ENCODE measurements around the gene COPB2. TPM values are rescaled to one million over a fixed set of nuclear protein-coding genes. Genes with fewer than 3 reads are reported as not detected.

Gene COPB2
- 90.1 TPM for polyA plus RNA-seq (2013, experiment 1 of 2)
- polyA plus RNA-seq (2013, experiment 2 of 2) = 95.0 TPM

DNA sequence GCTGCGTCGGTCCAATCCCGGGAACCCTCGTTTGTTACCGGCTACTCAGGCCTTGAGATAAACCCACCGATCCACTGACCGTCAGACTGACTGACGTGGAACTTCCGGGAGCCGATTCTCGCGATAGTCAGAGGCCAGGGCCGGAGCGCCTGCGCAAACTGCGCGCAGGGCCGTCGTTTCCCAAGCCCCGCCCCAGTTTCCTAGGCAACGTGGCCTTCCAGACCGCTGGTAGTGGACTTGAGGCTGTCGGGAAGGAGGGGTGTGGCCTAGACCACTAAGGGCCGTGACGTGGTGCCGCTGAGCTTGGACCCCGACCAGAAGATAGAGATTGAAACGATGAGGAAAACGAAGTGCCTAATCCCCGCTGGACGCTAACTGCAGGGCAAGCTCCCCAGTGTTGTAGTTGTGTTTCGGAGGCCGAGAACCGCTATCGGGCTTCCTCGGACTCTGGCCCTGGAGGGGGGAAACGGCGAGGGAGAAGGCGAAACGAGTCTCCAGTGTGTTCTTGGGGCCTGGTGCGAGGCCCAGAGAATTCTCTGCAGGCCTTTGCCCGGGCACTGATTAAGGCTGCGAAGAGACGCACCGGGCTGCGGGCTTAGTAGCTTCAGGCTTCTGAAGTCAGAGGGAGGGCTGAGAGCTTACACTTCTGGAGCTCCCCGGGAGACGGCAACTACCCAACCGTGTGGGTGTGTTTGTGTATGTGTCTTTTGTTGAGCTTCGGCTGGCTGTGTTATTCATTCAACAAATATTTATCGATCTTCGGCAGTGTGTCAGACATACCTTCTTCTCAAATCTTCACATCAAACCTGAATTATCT is at the start of gene COPB2:
COPB2 (minus strand) TSS at position 96 of the 817 bp plus-strand sequence. CDS start 97 bp downstream, outside the sequence.
- no peaks in the 10 kb centered on the region for H3K9me3 ChIP-seq (ENCODE audit: insufficient read depth, low read depth, low read length)
- WGBS = 2% methylated on average over 50 of the region's 52 CpGs
- H3K27me3 ChIP-seq (ENCODE audit: insufficient read depth, low read length) = no peaks in the 10 kb centered on the region
- peak within 1 kb of the TSS; percentile 91 for H3K9ac ChIP-seq (ENCODE audit: low read depth, low read length)
- peak within 1 kb of the TSS; percentile 70 for H3K4me3 ChIP-seq (ENCODE audit: low read length)
- H3K27ac ChIP-seq (ENCODE audit: low read depth, low read length) = peak within 1 kb of the TSS; percentile 96
- peaks cover under 1% of the 10 kb centered on the region; the same call in 1 of the 2 replicates for H3K36me3 ChIP-seq (ENCODE audit: insufficient read depth, low read length)
- peaks cover 5% of the 10 kb centered on the region; the same call in 1 of the 2 replicates for H3K4me1 ChIP-seq (ENCODE audit: insufficient read depth, low read length)

DNA sequence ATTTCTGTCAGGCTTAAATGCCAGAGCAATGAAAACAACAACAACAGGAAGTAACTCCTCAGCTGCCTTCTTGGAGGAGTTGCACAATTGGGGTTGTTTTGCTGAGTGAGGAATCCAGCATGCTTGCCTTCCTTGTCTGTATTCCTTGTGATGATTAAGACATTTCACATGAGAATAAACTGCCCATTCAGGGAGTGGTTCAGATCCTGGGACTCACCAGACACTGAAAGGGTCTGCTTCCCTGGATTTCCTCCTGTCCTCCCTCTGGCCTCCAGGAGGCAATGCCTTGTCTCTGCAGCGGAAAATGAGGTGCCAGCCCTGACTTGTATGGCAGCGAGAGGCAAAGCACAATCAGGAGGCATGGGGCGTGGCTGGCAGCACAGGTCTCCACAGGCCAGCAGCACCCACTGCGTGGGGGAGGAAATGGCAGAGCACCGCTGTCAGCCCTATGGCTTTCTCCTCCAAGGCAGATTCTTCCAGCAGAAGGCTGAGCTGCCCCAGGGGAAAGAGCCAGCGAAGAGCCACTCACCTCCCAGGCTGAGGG is 45.4 kb upstream of the COPB2 start:
- no peaks in the 10 kb centered on the region for H3K36me3 ChIP-seq (ENCODE audit: insufficient read depth, low read length)
- no peaks in the 10 kb centered on the region for H3K27me3 ChIP-seq (ENCODE audit: insufficient read depth, low read length)
- no peaks in the 10 kb centered on the region for H3K4me1 ChIP-seq (ENCODE audit: insufficient read depth, low read length)
- H3K9ac ChIP-seq (ENCODE audit: low read depth, low read length) = no peak overlapping the region
- H3K9me3 ChIP-seq (ENCODE audit: insufficient read depth, low read depth, low read length) = no peaks in the 10 kb centered on the region
- H3K4me3 ChIP-seq (ENCODE audit: low read length) = no peak overlapping the region
- H3K27ac ChIP-seq (ENCODE audit: low read depth, low read length) = no peak overlapping the region
- 85% methylated on average over 6 of the region's 6 CpGs for WGBS

- H3K9me3 ChIP-seq (ENCODE audit: insufficient read depth, low read depth, low read length) = no peaks in the 10 kb centered on the region
- no peak overlapping the region for H3K4me3 ChIP-seq (ENCODE audit: low read length)
- no peak overlapping the region for H3K9ac ChIP-seq (ENCODE audit: low read depth, low read length)
- no peaks in the 10 kb centered on the region for H3K36me3 ChIP-seq (ENCODE audit: insufficient read depth, low read length)
- H3K4me1 ChIP-seq (ENCODE audit: insufficient read depth, low read length) = no peaks in the 10 kb centered on the region
- no peaks in the 10 kb centered on the region for H3K27me3 ChIP-seq (ENCODE audit: insufficient read depth, low read length)
- 91% methylated on average over 1 of the region's 1 CpG for WGBS
- no peak overlapping the region for H3K27ac ChIP-seq (ENCODE audit: low read depth, low read length)
Observed at GRCh38 chr3:139434228-139434627, 44.8 kb upstream of the COPB2 start.

GRCh38 chr3:139433089-139433488 is 43.6 kb upstream of the COPB2 start:
- H3K27me3 ChIP-seq (ENCODE audit: insufficient read depth, low read length) = no peaks in the 10 kb centered on the region
- H3K36me3 ChIP-seq (ENCODE audit: insufficient read depth, low read length) = no peaks in the 10 kb centered on the region
- H3K4me3 ChIP-seq (ENCODE audit: low read length) = no peak overlapping the region
- no peak overlapping the region for H3K27ac ChIP-seq (ENCODE audit: low read depth, low read length)
- 100% methylated on average over 1 of the region's 1 CpG for WGBS
- no peak overlapping the region for H3K9ac ChIP-seq (ENCODE audit: low read depth, low read length)
- no peaks in the 10 kb centered on the region for H3K9me3 ChIP-seq (ENCODE audit: insufficient read depth, low read depth, low read length)
- H3K4me1 ChIP-seq (ENCODE audit: insufficient read depth, low read length) = no peaks in the 10 kb centered on the region

DNA sequence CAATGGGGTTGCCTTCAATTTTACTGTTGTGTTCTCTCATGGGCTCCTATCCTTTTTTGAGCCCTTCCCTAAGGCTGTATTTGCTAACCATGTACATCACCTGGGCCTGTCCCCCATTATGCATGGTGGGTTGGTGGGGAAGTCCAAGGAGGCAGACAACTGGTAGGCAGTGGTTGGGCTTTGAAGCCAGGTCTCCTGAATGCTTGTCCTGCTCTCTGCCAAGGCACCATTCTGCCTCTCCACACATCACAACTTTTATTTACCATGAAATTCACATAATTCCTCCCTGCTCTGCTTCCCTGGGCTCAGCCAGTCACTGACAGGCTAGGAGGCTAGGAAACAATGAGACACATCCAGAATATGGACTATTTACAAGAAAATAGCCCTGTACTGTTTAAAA is 41.0 kb upstream of the COPB2 start:
- H3K9me3 ChIP-seq (ENCODE audit: insufficient read depth, low read depth, low read length) = no peaks in the 10 kb centered on the region
- no peak overlapping the region for H3K9ac ChIP-seq (ENCODE audit: low read depth, low read length)
- H3K36me3 ChIP-seq (ENCODE audit: insufficient read depth, low read length) = no peaks in the 10 kb centered on the region
- H3K27me3 ChIP-seq (ENCODE audit: insufficient read depth, low read length) = no peaks in the 10 kb centered on the region
- no peak overlapping the region for H3K27ac ChIP-seq (ENCODE audit: low read depth, low read length)
- H3K4me3 ChIP-seq (ENCODE audit: low read length) = no peak overlapping the region
- H3K4me1 ChIP-seq (ENCODE audit: insufficient read depth, low read length) = no peaks in the 10 kb centered on the region

GRCh38 chr3:139427283-139428060 is 38.0 kb upstream of the COPB2 start:
- WGBS = 49% methylated on average over 4 of the region's 7 CpGs
- H3K9me3 ChIP-seq (ENCODE audit: insufficient read depth, low read depth, low read length) = no peaks in the 10 kb centered on the region
- H3K27ac ChIP-seq (ENCODE audit: low read depth, low read length) = no peak overlapping the region
- no peak overlapping the region for H3K9ac ChIP-seq (ENCODE audit: low read depth, low read length)
- no peaks in the 10 kb centered on the region for H3K27me3 ChIP-seq (ENCODE audit: insufficient read depth, low read length)
- H3K4me1 ChIP-seq (ENCODE audit: insufficient read depth, low read length) = no peaks in the 10 kb centered on the region
- no peaks in the 10 kb centered on the region for H3K36me3 ChIP-seq (ENCODE audit: insufficient read depth, low read length)
- H3K4me3 ChIP-seq (ENCODE audit: low read length) = no peak overlapping the region

- 91% methylated on average over 5 of the region's 5 CpGs for WGBS
- no peak overlapping the region for H3K4me3 ChIP-seq (ENCODE audit: low read length)
- H3K27me3 ChIP-seq (ENCODE audit: insufficient read depth, low read length) = no peaks in the 10 kb centered on the region
Observed at GRCh38 chr3:139425745-139426400, 36.4 kb upstream of the COPB2 start.

GRCh38 chr3:139423232-139423631 is 33.8 kb upstream of the COPB2 start:
- Histone ChIP-seq H3K27me3 (ENCODE audit: insufficient read depth, low read length) (no peaks in the 10 kb centered on the region), H3K9me3 (ENCODE audit: insufficient read depth, low read depth, low read length) (no peaks in the 10 kb centered on the region), H3K27ac (ENCODE audit: low read depth, low read length) (no peak overlapping the region), H3K4me3 (ENCODE audit: low read length) (no peak overlapping the region), H3K36me3 (ENCODE audit: insufficient read depth, low read length) (no peaks in the 10 kb centered on the region), H3K4me1 (ENCODE audit: insufficient read depth, low read length) (no peaks in the 10 kb centered on the region), H3K9ac (ENCODE audit: low read depth, low read length) (no peak overlapping the region)
- 92% methylated on average over 2 of the region's 2 CpGs for WGBS

More at GRCh38 chr3:139425745-139426400, 36.4 kb upstream of the COPB2 start:
- H3K9ac ChIP-seq (ENCODE audit: low read depth, low read length) = no peak overlapping the region
- no peaks in the 10 kb centered on the region for H3K4me1 ChIP-seq (ENCODE audit: insufficient read depth, low read length)
- H3K9me3 ChIP-seq (ENCODE audit: insufficient read depth, low read depth, low read length) = no peaks in the 10 kb centered on the region
- no peak overlapping the region for H3K27ac ChIP-seq (ENCODE audit: low read depth, low read length)
- no peaks in the 10 kb centered on the region for H3K36me3 ChIP-seq (ENCODE audit: insufficient read depth, low read length)

DNA sequence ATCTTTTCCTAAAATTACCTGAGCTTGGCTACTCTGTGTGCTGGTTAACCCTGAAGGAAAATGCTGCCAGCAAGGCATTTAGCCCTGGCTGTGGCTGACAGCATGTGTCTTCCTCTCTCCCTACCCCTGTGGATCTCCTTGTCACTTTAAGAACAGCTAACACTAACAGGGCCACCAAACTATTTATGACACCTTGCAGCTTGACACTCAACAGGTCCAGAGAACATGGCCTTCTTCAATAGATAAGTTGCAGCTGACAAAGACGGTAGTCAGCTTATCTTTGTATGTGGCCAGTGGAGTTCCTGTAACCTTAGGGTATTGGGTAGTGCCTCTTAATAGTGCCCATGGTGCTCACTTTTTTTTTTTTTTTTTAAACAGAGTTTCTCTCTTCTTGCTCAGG is 32.0 kb upstream of the COPB2 start:
- no peaks in the 10 kb centered on the region for H3K27me3 ChIP-seq (ENCODE audit: insufficient read depth, low read length)
- H3K27ac ChIP-seq (ENCODE audit: low read depth, low read length) = no peak overlapping the region
- no peak overlapping the region for H3K4me3 ChIP-seq (ENCODE audit: low read length)
- no peaks in the 10 kb centered on the region for H3K4me1 ChIP-seq (ENCODE audit: insufficient read depth, low read length)
- H3K9me3 ChIP-seq (ENCODE audit: insufficient read depth, low read depth, low read length) = no peaks in the 10 kb centered on the region
- H3K36me3 ChIP-seq (ENCODE audit: insufficient read depth, low read length) = no peaks in the 10 kb centered on the region
- no peak overlapping the region for H3K9ac ChIP-seq (ENCODE audit: low read depth, low read length)
- WGBS = 90% methylated on average over 1 of the region's 1 CpG

GRCh38 chr3:139421040-139421439 is 31.6 kb upstream of the COPB2 start:
- no peak overlapping the region for H3K9ac ChIP-seq (ENCODE audit: low read depth, low read length)
- no peaks in the 10 kb centered on the region for H3K4me1 ChIP-seq (ENCODE audit: insufficient read depth, low read length)
- H3K27me3 ChIP-seq (ENCODE audit: insufficient read depth, low read length) = no peaks in the 10 kb centered on the region
- no peaks in the 10 kb centered on the region for H3K36me3 ChIP-seq (ENCODE audit: insufficient read depth, low read length)
- no peak overlapping the region for H3K4me3 ChIP-seq (ENCODE audit: low read length)
- no peaks in the 10 kb centered on the region for H3K9me3 ChIP-seq (ENCODE audit: insufficient read depth, low read depth, low read length)
- no peak overlapping the region for H3K27ac ChIP-seq (ENCODE audit: low read depth, low read length)
- 86% methylated on average over 1 of the region's 1 CpG for WGBS

DNA sequence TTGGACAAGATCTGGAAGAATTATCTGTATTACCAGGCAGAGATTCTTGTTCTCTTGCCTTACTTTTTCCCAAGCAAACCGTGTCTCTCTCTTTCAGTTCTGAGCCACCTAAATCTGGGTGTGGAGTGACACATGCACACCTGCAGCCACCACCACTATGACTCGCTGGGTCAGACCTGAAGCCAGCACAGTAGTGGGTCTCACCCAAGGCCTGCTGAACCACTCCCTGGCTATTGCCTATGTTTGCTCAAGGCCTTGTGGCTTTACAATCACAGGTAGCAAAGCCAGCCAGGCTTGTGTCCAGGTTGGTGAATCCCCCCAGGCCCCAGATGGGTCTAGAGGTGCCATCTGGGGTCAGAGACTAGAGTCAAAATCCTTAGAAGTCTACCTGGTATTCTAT is 28.7 kb upstream of the COPB2 start:
- H3K9me3 ChIP-seq (ENCODE audit: insufficient read depth, low read depth, low read length) = no peaks in the 10 kb centered on the region
- H3K27me3 ChIP-seq (ENCODE audit: insufficient read depth, low read length) = no peaks in the 10 kb centered on the region
- H3K27ac ChIP-seq (ENCODE audit: low read depth, low read length) = no peak overlapping the region
- no peaks in the 10 kb centered on the region for H3K4me1 ChIP-seq (ENCODE audit: insufficient read depth, low read length)
- no peak overlapping the region for H3K9ac ChIP-seq (ENCODE audit: low read depth, low read length)
- no peaks in the 10 kb centered on the region for H3K36me3 ChIP-seq (ENCODE audit: insufficient read depth, low read length)
- no peak overlapping the region for H3K4me3 ChIP-seq (ENCODE audit: low read length)
- WGBS = 93% methylated on average over 2 of the region's 2 CpGs

Data from HUES64 (cell line).